Panc1 (cell line): ENCODE measurements around the gene NPHP1.

Source experiments
- CTCF ChIP-seq: fragments of 450-650 bp; IDR thresholded peaks from 2 replicates; pipeline ENCODE4 v1.5.1; 2017; ENCODE audit warnings: mild to moderate bottlenecking
- POLR2AphosphoS5 ChIP-seq: IDR thresholded peaks from 2 replicates; pipeline ENCODE4 v1.6.1; 2012; ENCODE audit warnings: mild to moderate bottlenecking, low read depth, low read length, moderate library complexity
- SIN3A ChIP-seq: IDR thresholded peaks from 2 replicates; pipeline ENCODE4 v1.6.1; 2012; ENCODE audit warnings: low read depth, mild to moderate bottlenecking, low read length, moderate library complexity, borderline replicate concordance; ENCODE audit not compliant: insufficient read depth
- TF ChIP-seq, protein P1 (sequence below), 2 experiments: IDR thresholded peaks; 2 replicates each; pipeline ENCODE4 v1.6.1; 2011 to 2012; ENCODE audit warnings: low read depth in 2 of 2, control low read depth in 1 of 2, low read length in 1 of 2, mild to moderate bottlenecking in 1 of 2, moderate library complexity in 1 of 2; ENCODE audit not compliant: insufficient read depth in 1 of 2

GRCh38 chr2:110106642-110107041 lies 98.2 kb downstream of the NPHP1 start:
- TF ChIP-seq CTCF (no peak), SIN3A (no peak), POLR2AphosphoS5 (no peak; the same call in 1 of the 2 replicates)
- TF ChIP-seq, protein P1, sequence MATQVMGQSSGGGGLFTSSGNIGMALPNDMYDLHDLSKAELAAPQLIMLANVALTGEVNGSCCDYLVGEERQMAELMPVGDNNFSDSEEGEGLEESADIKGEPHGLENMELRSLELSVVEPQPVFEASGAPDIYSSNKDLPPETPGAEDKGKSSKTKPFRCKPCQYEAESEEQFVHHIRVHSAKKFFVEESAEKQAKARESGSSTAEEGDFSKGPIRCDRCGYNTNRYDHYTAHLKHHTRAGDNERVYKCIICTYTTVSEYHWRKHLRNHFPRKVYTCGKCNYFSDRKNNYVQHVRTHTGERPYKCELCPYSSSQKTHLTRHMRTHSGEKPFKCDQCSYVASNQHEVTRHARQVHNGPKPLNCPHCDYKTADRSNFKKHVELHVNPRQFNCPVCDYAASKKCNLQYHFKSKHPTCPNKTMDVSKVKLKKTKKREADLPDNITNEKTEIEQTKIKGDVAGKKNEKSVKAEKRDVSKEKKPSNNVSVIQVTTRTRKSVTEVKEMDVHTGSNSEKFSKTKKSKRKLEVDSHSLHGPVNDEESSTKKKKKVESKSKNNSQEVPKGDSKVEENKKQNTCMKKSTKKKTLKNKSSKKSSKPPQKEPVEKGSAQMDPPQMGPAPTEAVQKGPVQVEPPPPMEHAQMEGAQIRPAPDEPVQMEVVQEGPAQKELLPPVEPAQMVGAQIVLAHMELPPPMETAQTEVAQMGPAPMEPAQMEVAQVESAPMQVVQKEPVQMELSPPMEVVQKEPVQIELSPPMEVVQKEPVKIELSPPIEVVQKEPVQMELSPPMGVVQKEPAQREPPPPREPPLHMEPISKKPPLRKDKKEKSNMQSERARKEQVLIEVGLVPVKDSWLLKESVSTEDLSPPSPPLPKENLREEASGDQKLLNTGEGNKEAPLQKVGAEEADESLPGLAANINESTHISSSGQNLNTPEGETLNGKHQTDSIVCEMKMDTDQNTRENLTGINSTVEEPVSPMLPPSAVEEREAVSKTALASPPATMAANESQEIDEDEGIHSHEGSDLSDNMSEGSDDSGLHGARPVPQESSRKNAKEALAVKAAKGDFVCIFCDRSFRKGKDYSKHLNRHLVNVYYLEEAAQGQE (IDR thresholded peaks at IDR 0.05; ENCODE audit: insufficient read depth in 1 of 2, low read depth in 2 of 2, low read length in 1 of 2), result no peak
